HTR-8/SVneo (cell line): Measurements from ENCODE around the gene FUCA2.
"Not testable (repeated sequence)": the region's sequence is repeated elsewhere in the genome, so short reads cannot be mapped to it uniquely, and the experiment has no call there.

Experiments used
- DNase-seq: peaks from one replicate; pipeline ENCODE4 v3.0.0; 2011; ENCODE audit warnings: low spot score, mixed read lengths; ENCODE audit not compliant: insufficient read length
- FAIRE-seq: peaks from 2 replicates; lab custom pipeline; 2011; peaks lifted over from hg19 to GRCh38; lab: Jason Lieb, UNC

The FUCA2 gene

DNA sequence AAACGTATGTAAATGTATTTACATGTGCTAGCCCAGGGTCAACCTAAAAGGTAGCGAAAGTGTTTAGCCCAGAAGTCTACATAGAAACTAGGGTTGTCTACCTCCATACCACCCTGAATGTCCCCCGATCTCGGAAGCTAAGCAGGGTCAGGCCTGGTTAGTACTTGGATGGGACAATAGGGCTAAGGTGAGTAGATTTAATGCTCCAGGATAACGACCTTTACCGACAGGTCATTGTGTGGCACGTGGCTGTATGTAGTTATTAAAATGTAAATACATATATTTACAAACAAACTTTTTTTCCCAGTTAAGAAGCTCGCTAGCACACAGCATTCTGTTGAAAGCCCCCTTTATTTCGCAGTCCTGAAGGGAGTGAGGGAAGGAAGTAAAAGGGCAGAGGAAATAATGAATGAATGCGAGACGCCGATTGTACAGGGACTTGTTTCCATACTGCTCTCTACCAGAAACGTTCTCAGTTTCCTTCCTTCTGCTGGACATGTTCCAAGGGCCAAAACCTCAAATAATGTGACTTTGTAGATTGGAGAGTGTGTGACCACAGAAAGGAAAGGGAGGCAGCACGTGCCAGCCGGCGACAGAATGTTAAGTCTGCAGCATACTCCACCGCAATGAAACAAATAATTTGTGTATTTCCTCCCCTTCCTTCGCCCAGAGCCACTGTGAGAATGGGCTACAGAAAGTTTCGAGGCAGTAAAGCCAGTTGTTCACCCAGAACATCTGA is 61.6 kb downstream of the FUCA2 start:
- DNase-seq (peak; percentile 3), FAIRE-seq (no peak)

DNA sequence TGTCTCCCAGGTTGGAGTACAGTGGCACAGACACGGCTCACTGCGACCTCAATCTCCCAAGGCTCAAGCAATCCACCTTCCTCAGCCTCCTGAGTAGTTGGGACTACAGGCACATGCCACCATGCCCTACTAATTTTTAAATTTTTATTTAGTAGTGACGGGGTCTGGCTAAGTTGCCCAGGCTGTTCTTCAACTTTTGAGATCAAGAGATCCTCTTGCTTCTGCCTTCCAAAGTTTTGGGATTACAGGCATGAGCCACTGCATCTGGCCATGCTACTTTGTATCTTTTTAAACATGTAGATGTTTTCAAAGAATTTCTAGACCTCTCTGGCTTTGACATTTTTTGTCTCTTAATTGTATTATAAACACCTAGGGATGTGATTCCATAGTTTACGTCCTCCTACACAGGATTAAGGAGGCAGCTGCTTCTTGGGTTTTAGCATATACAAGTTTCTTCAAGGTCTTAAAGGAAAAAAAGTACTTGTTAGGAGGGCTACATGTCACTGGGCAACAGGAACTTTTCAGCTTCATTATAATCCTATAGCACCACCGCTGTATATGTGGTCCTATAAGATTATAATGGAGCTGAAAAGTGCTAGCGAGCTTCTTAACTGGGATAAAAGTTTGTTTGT is 62.3 kb downstream of the FUCA2 start:
- FAIRE-seq (no peak), DNase-seq (no peak)

DNA sequence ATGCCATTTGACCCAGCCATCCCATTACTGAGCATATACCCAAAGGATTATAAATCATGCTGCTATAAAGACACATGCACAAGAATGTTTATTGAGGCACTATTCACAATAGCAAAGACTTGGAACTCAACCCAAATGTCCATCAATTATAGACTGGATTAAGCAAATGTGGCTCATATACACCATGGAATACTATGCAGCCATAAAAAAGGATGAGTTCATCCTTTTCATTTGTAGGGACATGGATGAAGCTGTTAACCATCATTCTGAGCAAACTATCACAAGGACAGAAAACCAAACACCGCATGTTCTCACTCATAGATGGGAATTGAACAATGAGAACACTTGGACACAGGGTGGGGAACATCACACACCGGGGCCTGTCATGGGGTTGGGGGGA is 63.7 kb downstream of the FUCA2 start:
- FAIRE-seq, DNase-seq: not testable (repeated sequence)
